GM21528 (cell line): ENCODE measurements around the gene KSR1.

Source experiments
- ATAC-seq: cut with Tn5 transposase; IDR thresholded peaks from one replicate; pipeline ENCODE4 v1.9.1; 2021; ENCODE audit warnings: mild to moderate bottlenecking, moderate library complexity; ENCODE audit not compliant: unreplicated experiment, low FRiP score

Gene KSR1

DNA sequence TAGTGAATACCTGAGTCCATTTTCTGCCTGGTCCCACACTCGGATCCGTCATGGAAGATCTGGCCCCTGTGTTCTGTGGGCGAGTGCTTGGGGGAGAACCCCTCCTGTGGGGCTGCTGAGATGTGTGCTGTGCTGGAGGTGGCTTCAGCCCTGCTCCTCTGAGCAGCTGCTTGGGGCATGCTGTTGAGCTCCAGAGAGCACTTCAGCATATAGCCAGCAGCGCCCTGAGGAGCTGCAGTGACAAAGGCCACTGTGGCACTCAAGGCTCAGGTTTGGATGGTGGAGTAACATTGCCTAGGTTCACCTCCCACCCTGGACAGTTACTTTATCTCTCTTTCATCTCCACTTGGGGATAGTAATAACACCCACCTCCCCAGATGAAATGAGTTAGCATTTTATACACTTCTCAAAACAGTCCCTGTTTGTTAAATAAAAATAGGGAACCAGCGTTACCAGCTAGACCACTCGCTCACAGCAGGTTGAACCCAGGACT lies 75.3 kb downstream of the KSR1 start:
- no peak for ATAC-seq

DNA sequence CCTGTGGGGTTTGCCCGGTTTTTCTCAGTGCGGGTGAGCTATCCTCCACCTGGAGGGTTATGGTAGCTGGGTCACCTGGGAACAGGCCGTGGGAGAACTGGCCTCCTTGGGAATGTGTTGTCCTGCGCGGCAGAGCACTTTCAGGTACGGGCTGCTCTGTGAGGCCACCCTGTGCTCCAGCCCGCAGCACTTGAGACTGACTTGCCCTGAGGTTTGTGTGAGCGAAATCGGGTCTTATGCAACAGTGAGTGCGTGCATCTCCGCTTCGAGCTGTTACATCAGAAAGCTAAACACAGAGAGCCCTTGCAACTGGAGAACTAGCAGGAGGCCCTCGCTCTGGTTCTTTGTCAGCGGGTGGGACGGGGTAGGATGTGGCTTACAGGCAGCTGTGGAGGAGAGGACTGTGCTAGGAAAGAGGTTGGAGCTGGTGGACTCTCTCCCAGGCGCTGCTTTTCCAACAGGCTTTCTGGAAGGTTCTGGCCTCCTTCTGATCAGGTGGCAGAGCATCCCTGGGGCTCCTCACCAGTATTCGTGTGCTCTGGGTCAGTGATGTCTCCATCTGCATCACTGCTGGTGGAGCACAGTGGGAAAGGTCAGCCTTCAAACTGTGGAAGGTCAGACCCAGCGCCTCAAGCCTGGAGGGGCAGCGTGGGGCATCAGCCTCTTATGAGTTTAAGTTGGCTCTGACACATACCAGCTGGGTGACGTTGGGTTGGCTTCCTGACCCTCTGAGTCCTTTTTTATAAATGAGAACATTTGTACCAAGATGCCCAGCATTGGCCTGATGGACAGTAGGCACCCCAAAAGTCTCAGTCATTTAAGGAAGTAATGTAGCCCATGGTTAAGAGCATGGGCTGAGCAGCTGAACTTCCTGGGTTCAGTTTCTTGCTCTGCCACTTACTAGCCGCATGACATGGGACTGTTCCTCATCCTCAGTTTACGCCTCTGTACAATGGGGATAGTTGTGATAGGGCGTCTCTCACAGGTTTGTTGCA lies 76.3 kb downstream of the KSR1 start:
- no peak for ATAC-seq

DNA sequence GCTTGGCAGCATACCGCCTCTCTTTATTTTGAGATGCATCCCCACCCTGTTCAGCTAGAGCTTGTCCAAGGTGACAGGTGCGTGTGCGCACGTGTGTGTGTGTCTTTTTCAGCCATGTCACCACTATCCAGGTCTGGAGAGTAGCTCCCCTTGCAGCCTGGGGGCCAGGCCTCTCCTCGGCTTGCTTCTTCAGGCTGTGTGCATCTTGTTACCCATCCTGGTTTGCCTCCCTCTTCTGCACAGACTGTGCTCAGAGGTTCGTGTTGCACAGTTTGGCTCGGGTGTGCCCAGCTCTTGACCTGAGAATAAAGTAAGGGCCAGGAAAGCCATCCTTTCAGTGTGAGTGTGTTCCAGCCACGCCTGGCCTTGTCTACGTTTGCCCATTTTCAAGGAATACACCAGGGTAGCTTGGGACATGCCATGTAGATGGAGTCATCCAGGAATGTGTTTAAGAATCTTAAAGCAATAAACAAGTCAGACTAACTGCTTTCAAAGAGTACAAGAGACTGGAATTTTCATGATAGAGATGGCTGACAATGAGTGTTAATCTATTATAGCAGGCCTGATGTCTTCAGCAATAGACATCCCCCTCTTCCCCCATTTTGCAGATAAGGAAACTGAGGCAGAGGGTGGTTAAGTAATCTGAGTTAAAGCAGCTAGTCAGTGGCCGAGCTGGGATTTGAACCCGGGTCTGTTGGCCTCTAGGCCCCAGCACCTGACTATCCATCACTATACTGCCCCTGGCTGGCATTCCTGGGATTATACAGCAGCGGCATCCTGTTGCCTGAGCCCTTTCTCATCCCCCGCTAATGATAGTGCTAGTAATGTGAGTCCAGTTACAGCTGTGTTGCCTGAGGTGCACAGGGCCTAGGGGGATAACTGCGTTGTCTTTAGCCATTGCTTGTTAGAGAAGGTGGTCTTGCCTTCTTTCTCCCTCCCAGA lies 77.9 kb downstream of the KSR1 start:
- no peak for ATAC-seq

DNA sequence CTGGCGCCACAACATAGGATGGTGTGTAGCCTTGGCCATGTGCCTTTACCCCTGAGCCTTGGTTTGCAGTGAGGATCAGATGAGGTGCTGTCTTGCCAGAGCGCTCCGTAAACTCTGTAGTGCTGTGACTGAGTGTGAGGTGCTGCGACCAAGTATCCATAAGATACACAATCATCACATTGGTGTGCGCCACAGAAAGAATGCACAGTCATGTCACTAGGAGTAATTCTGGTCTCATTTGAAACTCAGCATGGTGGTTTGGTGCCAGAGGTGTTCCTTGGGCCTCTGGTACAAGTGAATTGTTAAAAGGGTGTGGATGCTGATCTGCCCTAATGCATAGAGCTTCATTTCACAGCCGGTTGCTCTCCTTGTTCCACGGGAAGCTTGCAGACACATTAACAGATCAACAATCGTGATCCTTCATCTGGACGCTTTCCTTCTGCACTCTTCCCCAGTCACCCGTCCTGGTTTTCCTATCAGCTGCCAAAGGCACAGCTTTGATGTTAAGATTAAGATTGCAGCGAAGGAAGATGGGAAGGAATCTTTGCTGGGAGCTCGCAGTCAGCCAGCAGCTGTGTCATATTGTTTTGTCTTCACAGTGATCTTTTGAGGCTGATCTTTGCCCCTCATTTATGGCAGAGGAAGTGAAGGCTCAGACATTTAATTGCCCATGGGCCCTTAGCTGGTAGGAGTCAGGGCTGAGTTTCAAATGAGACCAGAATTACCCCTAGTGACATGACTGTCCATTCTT lies 79.1 kb downstream of the KSR1 start:
- no peak for ATAC-seq

DNA sequence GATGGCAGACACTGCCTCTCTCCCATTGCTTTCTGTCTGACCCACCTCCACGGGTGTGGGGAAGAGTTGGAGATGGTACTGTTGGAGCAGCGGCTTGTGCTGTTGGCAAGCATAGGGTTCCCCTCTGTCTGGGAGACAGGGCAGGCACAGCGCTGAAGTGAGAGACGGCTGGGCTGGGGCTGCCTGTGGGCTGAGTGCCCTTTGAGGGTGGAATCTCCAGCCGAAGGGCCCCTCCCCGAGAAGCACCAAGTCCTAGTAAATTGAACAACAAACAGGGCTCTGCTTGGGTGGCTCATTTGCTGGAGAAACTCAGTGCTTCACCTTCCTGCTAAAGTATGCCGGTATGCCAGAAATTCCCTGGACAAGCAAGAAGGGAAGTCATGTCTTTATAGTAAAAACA lies 79.7 kb downstream of the KSR1 start:
- ATAC-seq = no peak

DNA sequence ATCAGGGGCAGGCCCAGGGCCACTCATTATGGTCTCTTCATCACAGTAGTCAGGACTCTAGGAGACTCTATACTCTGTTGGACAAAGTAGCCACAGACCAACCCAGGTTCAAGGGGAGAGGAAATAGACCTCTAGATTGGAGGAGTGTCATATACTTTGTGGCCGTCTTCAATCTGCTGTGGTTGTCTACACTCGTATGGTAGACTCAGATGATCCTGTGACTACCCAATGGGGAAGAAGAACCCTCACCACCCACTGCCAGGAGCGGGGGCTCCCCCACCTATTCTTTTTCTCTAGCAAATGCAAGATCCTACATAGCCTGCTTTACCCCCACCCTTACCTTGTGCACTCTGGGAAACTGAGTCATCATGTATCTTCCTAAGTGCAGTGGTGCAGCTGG lies 80.5 kb downstream of the KSR1 start:
- no peak for ATAC-seq

DNA sequence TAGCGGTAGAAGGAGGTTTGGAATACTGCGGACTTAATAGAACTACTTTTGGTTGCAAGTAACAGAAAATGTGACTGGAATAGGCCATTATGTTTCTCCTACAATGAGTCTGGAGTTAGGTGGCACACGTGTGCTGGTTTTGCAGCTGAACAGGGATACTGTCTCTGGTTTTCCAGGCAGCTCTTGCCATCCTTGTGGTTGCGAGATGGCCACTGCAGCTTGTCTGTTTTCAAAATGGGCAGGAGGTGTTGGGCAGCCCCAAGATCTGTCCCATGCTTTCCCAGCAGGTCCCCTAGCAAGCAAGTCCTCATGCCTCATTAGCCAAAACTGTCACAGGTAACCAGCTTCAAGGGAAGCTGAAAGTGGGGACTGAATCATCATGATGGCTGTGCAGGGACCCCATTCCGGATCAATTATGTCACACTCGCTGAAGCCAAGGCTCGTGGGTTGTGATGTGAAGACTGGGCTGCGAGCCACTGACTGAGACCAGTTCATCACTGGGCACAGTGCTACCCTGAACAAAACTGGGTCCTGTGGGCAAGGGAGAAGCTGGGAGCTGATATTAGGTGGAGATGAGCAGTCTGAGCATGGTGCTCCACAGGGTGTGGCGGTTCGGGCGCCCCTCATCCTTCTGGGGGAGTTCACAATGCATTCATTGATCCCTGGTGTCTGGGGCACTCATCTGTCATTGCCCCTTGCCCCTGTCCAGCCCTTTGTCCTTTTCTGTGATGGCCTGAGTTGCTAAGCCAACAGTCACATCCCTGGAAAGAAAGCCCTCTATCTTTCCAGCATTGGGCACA lies 82.1 kb downstream of the KSR1 start:
- ATAC-seq = no peak

DNA sequence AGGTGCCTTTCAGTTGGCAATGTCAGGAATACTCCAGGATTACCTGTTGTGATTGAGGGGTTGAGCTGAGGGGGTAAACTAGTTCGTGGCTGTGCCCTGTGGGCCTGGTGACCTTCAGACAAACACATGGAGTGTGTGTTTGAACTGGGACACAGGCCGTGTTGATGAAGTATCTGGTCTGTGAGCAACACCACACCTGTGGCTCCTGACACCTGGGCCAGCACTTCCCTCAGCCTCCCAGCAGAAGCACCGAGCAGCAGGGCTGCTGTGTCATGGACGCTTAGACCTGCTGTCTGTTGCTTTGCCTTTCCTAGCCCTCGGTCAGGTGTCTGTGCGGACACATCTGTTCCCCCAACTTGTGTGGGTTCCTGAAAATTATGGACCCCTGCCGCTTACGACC lies 82.9 kb downstream of the KSR1 start:
- no peak for ATAC-seq

DNA sequence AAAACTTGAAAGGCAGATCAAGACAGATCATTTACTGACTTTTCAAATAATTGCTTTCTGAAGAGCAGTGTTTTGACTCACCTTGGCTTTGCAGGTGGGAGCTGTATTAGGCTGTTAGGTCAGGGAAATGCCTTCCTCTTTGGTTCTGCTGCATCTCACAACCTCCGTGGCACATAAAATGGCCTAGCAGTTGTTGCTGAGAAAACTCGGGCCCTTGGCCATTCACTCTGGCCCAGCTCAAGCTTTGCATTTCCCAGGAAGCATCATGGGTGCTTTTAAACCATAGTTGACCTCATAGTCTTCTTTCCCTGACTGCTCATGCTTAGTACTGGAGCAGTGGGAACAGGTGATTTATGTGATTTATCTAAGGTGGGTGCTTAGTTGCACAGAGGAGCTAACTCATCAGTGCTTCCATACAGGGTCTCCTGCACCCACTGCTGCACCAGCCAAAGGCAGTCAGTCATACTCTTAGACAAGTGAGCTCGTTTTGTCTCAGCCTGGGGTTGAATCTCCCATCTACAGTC lies 83.6 kb downstream of the KSR1 start:
- ATAC-seq = no peak

DNA sequence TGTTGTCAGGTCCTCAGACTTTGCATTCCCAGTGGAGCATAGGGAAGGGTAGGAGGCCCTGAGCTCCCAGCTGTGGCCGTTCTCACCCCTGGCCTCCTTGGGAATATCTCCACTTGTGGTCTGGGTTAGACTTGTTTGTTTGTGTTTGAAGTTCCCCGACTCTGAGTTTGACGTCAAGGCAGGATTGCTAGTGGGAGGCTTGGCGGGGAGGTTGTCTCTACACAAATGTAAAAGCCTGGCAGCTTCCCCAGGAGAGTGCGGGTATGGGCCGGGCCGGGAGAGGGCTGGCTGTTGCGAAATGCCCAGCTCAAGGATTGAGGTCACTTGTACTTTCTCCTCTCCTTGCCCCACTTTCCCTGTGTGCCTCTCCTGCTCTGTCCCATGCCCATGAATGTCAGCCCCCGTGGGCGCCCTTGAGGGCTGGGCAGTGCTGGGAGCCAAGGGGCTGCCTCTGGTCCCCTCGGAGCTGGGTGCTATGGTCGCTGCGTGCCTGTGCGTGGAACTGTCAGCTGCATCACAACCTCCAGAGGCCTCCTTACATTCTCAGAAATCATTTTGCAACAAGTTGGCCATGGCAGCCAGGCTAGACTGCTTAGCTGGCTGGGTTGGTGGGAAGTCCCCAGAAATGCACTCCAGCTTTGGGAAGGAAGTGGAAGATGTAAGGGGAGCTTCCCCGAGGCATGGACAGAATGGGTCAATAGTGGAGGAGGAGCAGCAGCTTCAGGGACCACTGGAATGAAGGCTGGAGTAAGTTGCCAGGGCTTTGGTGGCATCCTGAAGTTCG lies 84.3 kb downstream of the KSR1 start:
- ATAC-seq = no peak

DNA sequence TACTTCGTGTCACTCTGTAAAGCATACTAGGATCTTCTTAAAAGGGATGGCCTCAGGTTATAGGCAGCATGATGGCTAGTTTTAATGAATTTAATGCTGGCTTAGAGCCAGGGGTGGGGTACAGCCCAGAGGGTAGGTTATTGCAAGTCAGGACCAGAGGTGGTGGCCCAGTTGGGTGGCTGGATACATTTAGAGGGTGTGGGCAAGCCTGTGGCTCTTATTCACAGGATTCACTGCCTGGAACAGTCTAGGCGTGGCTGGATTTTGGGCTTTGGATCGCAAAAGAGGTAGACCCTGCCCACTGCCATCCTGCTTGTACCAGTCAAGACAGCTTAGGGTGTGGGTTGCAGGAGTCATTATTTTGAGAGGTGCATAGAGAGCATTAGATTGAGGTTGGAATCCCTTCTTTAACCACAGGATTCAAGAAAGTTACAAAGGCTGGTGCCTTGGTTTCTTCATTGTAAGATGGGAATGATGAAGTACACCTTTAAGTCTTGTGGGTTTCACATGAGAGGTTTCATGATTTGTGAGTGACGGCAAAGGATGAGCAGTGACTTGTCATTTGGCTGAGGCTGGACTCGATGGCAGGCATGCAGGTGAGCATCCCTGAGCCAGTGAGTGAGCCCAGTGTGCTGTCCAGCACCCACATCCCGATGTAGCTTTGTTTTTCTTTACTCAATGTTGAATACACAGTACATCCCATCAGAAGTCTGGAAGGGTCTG lies 85.2 kb downstream of the KSR1 start:
- ATAC-seq = no peak

DNA sequence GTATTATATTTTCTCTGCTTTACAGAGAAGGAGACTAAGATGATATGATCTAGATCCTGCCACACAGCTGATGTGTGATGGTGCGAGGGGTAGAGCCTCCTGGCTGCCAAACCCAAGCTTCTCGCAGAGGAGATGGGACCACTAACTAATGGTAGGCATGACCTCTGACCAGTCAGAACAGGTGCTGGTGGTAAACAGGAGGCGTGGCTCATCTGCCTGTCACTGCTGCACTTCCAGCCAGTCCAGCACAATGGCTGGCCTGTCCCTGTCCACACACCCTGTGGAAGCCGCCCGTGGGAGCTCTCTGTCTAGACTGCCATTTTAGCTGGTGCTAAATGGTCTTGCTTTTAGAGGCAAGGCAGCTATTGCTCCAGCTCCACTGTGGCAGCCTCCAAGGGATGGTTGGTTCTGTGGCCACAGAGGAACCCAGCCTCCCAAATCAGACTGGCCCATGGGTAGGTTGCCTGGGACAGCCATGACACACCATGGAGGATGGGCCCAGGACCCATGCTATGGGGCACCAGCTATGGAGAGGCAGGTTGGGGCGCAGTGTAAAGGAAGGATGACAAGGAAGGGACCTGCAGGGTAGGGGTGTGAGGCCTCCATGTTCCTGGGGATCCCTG lies 86.7 kb downstream of the KSR1 start:
- no peak for ATAC-seq

DNA sequence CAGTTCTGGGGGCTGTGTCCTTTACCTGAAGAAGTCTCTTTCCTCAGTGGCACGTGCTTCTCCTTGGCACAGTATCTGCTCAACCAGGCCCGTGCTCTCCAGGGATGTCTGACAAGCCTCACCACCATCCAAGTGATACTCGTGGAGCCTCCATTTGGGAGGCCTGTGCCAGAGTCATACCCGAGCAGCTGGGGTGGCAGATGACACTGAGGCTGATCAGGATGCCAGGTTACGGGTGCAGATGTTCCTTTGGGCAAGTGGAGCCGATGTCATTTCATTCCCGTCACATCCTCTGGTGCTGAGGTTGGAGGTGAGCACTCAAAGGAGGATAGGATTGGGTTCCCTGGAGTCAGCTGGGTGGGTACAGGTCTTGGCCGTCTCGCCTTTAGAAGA lies 87.2 kb downstream of the KSR1 start:
- ATAC-seq = no peak

DNA sequence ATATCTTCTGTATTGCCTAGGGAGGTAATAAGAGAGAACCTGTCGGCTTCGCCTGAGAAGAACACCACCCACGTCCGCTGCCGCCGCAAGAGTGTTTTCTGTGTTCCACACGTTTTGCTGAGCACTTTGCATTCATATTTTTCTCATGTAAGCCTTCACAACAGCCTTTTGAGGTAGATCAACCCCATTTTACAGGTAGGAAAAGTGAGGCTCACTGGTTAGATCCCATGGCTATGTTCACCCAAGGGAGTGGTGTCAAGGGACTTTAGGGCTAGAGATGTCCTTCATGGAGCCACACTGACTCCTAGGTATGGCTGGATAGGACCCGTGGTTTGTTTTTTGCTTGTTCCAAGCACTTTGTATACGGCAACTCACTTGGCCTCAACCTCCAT lies 87.7 kb downstream of the KSR1 start:
- no peak for ATAC-seq

DNA sequence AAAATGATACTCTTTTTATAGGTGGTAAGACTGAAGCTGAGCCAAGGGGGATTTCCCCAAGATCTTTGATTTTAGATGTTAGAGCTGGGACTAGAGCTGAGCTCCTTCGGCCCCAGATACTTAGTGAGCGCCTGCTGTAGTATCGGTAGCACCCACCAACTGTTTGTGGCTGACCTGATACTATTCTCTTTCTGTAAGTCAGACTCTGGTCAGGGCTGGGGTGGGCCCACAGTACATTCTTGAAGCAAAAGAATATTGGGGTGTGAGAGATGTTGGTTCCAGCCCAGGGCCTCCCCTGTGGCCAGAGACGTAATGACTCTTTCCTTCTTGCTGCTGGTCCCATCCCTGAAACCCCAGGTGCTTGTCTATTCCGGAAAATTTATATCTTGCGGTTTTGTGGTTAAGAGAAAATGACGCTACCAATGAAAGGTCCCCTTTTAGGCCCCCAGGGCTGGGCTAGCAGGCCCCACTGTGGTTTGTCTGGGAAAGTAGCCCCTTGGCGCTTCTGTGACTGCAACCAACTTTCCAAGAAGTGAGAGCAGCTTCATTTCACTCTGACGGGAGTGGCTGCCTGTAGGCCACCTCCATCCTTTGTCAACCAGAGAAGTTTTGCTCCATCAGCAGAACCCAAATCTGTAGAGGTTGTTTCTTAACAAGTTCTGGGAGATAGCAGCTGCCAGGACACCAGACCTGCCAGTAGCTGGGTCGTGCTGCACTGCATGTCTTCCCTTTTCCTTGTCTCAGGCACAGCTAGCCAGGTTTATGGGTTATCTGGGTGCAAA lies 88.3 kb downstream of the KSR1 start:
- ATAC-seq = peak; percentile 92

DNA sequence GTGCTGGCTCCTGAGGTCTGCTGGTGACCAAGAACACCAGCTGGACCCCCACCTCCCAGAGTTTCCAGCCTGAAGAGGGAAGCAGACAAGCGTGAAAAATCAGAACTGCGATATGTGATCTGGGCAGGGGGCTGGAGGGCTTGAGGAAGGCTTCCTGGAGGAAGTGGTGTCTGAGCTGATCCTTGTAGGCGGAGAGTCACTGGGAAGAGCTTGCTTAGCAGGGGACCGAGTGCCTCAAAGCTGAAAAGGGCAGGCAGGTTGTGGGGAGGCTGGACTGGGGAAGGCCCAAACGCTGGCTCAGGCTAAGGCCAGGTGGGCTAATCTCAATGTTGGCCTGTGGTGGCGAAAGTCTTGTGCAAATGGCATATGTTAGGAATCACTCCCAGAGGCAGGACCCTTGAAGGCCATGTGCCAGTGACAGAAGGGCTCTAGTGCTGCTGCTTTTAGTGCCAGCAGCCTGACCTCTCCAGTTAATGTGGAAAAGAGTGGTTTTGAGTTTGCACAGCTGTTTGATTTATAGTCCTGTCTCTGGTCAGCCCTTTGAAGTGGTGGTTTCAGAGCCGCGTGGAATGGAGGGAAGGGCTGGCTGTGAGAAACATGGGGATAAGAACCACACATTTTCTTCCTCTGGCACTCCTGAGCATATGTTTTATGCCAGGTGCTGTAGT lies 89.4 kb downstream of the KSR1 start:
- no peak for ATAC-seq
